HEK293T (cell line): ENCODE results near the gene NFU1.

Source experiments
- ARNT ChIP-seq: fragments of 450-650 bp; IDR thresholded peaks from 2 replicates; pipeline ENCODE4 v1.6.1; 2017; ENCODE audit warnings: mild to moderate bottlenecking
- BHLHE40 ChIP-seq: fragments of 450-650 bp; IDR thresholded peaks from 2 replicates; pipeline ENCODE4 v1.6.1; 2016; ENCODE audit warnings: mild to moderate bottlenecking, moderate library complexity, borderline replicate concordance
- FOXA1 ChIP-seq: fragments of 450-650 bp; IDR thresholded peaks from 2 replicates; pipeline ENCODE4 v1.6.1; 2016; ENCODE audit warnings: mild to moderate bottlenecking
- FOXK2 ChIP-seq: fragments of 450-650 bp; IDR thresholded peaks from 2 replicates; pipeline ENCODE4 v1.6.1; 2016; ENCODE audit warnings: mild to moderate bottlenecking
- FOXM1 ChIP-seq: fragments of 450-650 bp; IDR thresholded peaks from 2 replicates; pipeline ENCODE4 v1.6.1; 2017; ENCODE audit warnings: mild to moderate bottlenecking, borderline replicate concordance
- HDGF ChIP-seq: fragments of 450-650 bp; IDR thresholded peaks from 2 replicates; pipeline ENCODE4 v1.6.1; 2017; ENCODE audit warnings: antibody characterized with exemption, borderline replicate concordance
- NFRKB ChIP-seq: fragments of 450-650 bp; IDR thresholded peaks from 2 replicates; pipeline ENCODE4 v1.6.1; 2016; ENCODE audit warnings: mild to moderate bottlenecking, moderate library complexity
- SP1 ChIP-seq: fragments of 450-650 bp; IDR thresholded peaks from 2 replicates; pipeline ENCODE4 v1.6.1; 2017
- SUZ12 ChIP-seq: fragments of 450-650 bp; IDR thresholded peaks from 2 replicates; pipeline ENCODE4 v1.6.1; 2016; ENCODE audit warnings: mild to moderate bottlenecking
- TARDBP ChIP-seq: fragments of 450-650 bp; IDR thresholded peaks from 2 replicates; pipeline ENCODE4 v1.6.1; 2016
- ZNF384 ChIP-seq: fragments of 450-650 bp; IDR thresholded peaks from 2 replicates; pipeline ENCODE4 v1.6.1; 2016

GRCh38 chr2:69359371-69359770 is 77.9 kb downstream of the NFU1 start:
- no peak for TF ChIP-seq BHLHE40
- no peak for TF ChIP-seq FOXA1
- TF ChIP-seq SP1, result no peak
- no peak for TF ChIP-seq ARNT
- TF ChIP-seq TARDBP, result no peak
- no peak for TF ChIP-seq SUZ12
- no peak for TF ChIP-seq FOXM1
- TF ChIP-seq HDGF, result no peak
- no peak for TF ChIP-seq ZNF384
- TF ChIP-seq FOXK2, result no peak
- no peak for TF ChIP-seq NFRKB
